Testis (tissue), 2 donors: ENCODE results near the gene SDK1.

Experiments used
- POLR2A ChIP-seq: fragments of 450-650 bp; IDR thresholded peaks from one replicate; pipeline ENCODE4 v1.6.1; 2017; ENCODE audit warnings: antibody characterized with exemption, mild to moderate bottlenecking, moderate library complexity
- TF ChIP-seq, protein P1 (sequence below), 3 experiments: fragments of 450-650 bp in 2 of 3; fragments of 200-600 bp in 1 of 3; sonication (generic) in 1 of 3; IDR thresholded peaks; one replicate each; pipeline ENCODE4 v1.5.1; 2016 to 2019; ENCODE audit warnings: antibody characterized with exemption in 3 of 3, mild to moderate bottlenecking in 2 of 3, moderate library complexity in 1 of 3

GRCh38 chr7:3795781-3796180, 494.7 kb downstream of the SDK1 start:
- TF ChIP-seq, protein P1, sequence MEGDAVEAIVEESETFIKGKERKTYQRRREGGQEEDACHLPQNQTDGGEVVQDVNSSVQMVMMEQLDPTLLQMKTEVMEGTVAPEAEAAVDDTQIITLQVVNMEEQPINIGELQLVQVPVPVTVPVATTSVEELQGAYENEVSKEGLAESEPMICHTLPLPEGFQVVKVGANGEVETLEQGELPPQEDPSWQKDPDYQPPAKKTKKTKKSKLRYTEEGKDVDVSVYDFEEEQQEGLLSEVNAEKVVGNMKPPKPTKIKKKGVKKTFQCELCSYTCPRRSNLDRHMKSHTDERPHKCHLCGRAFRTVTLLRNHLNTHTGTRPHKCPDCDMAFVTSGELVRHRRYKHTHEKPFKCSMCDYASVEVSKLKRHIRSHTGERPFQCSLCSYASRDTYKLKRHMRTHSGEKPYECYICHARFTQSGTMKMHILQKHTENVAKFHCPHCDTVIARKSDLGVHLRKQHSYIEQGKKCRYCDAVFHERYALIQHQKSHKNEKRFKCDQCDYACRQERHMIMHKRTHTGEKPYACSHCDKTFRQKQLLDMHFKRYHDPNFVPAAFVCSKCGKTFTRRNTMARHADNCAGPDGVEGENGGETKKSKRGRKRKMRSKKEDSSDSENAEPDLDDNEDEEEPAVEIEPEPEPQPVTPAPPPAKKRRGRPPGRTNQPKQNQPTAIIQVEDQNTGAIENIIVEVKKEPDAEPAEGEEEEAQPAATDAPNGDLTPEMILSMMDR (IDR thresholded peaks at IDR 0.05) = no peak
- TF ChIP-seq POLR2A = no peak
